SK-N-SH treated with all-trans-retinoic acid at 6 μM for 48 hours (cell line): Measurements from ENCODE around the gene PHLDA2.

Source experiments
- BACH2 ChIP-seq: fragments of 250-450 bp; sonication (Bioruptor Pico); IDR thresholded peaks from 2 replicates; pipeline ENCODE4 v1.9.0; 2021; ENCODE audit warnings: mild to moderate bottlenecking, borderline replicate concordance
- CSDC2 ChIP-seq: fragments of 250-450 bp; sonication (Bioruptor Pico); IDR thresholded peaks from 2 replicates; pipeline ENCODE4 v1.5.0; 2020; ENCODE audit warnings: mild to moderate bottlenecking, moderate library complexity
- RARB ChIP-seq: fragments of 250-450 bp; sonication (Bioruptor Pico); IDR thresholded peaks from 2 replicates; pipeline ENCODE4 v1.8.0; 2021; ENCODE audit warnings: mild to moderate bottlenecking, moderate library complexity
- TOX ChIP-seq: fragments of 250-450 bp; sonication (Bioruptor Pico); IDR thresholded peaks from 2 replicates; pipeline ENCODE4 v1.8.0; 2021; ENCODE audit warnings: mild to moderate bottlenecking, moderate library complexity, borderline replicate concordance
- ZFP3 ChIP-seq: fragments of 250-450 bp; sonication (Bioruptor Pico); IDR thresholded peaks from 2 replicates; pipeline ENCODE4 v1.5.0; 2020; ENCODE audit warnings: mild to moderate bottlenecking, moderate library complexity
- ZFP30 ChIP-seq: fragments of 450-650 bp; formaldehyde crosslinking; IDR thresholded peaks from 2 replicates; pipeline ENCODE4 v1.5.0; 2022; ENCODE audit warnings: mild to moderate bottlenecking, moderate library complexity
- ZNF565 ChIP-seq: fragments of 450-650 bp; formaldehyde crosslinking; conservative IDR thresholded peaks from 2 replicates; pipeline ENCODE4 v1.5.0; 2020; ENCODE audit warnings: low read depth, mild to moderate bottlenecking, moderate library complexity
- ZNF70 ChIP-seq: fragments of 450-650 bp; formaldehyde crosslinking; IDR thresholded peaks from 2 replicates; pipeline ENCODE4 v1.5.0; 2020; ENCODE audit warnings: mild to moderate bottlenecking, moderate library complexity
- TF ChIP-seq, protein P1 (sequence below): fragments of 250-450 bp; sonication (Bioruptor Pico); IDR thresholded peaks from 2 replicates; pipeline ENCODE4 v1.5.1; 2020; ENCODE audit warnings: low read depth, mild to moderate bottlenecking, moderate library complexity
- TF ChIP-seq, protein P2 (sequence below): fragments of 250-450 bp; sonication (Bioruptor Pico); IDR thresholded peaks from 2 replicates; pipeline ENCODE4 v1.8.0; 2020; ENCODE audit warnings: mild to moderate bottlenecking, moderate library complexity, borderline replicate concordance
- TF ChIP-seq, protein P3 (sequence below): fragments of 250-450 bp; sonication (Bioruptor Pico); IDR thresholded peaks from 2 replicates; pipeline ENCODE4 v1.8.0; 2021; ENCODE audit warnings: low read depth, mild to moderate bottlenecking, moderate library complexity, borderline replicate concordance
- TF ChIP-seq, protein P4 (sequence below): fragments of 250-450 bp; sonication (Bioruptor Pico); IDR thresholded peaks from 2 replicates; pipeline ENCODE4 v1.5.0; 2020; ENCODE audit warnings: mild to moderate bottlenecking, moderate library complexity

DNA sequence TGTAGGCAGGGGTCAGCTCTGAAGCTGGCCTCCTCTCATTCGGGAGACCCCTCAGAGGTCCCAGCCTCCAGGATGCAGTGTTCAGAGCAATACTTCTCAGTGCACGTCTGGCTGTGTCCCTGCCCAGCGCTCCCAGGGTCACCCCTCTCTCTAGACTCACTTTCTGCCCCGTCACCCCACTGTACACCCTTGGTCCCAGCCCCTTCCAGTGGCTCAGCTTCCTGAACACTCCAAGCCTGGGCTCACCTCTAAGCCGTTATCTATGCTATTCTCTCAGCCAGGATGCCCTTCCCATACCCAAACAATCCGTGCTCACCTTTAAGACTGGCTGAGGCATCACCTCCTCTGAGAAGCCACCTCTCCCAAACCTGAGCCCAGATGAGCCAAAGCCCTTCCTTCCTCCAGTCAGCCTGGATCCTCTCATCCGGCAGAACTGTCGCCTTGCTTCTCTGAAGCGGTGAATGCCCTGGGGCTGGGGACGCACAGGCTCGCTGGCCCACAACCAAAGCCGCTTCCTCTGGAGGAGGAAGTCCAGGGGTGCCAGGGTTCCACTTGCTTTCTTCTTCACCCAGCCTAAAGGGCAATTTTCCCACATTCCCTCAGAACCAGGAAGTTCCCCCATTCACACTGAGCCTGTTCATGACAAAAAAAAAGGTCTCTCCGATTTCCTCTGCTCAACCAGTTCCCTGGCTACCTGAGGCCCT, 30.0 kb downstream of the PHLDA2 start:
- TF ChIP-seq ZNF565 (CRISPR knock-in tag) (no peak), ZFP3 (no peak), RARB (CRISPR knock-in tag) (no peak), ZFP30 (CRISPR knock-in tag) (no peak), TOX (CRISPR knock-in tag) (no peak), CSDC2 (CRISPR knock-in tag) (no peak), BACH2 (CRISPR knock-in tag) (no peak), ZNF70 (CRISPR knock-in tag) (no peak)
- TF ChIP-seq, protein P1, sequence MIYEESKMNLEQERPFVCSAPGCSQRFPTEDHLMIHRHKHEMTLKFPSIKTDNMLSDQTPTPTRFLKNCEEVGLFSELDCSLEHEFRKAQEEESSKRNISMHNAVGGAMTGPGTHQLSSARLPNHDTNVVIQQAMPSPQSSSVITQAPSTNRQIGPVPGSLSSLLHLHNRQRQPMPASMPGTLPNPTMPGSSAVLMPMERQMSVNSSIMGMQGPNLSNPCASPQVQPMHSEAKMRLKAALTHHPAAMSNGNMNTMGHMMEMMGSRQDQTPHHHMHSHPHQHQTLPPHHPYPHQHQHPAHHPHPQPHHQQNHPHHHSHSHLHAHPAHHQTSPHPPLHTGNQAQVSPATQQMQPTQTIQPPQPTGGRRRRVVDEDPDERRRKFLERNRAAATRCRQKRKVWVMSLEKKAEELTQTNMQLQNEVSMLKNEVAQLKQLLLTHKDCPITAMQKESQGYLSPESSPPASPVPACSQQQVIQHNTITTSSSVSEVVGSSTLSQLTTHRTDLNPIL (CRISPR knock-in tag) = no peak
- TF ChIP-seq, protein P2, sequence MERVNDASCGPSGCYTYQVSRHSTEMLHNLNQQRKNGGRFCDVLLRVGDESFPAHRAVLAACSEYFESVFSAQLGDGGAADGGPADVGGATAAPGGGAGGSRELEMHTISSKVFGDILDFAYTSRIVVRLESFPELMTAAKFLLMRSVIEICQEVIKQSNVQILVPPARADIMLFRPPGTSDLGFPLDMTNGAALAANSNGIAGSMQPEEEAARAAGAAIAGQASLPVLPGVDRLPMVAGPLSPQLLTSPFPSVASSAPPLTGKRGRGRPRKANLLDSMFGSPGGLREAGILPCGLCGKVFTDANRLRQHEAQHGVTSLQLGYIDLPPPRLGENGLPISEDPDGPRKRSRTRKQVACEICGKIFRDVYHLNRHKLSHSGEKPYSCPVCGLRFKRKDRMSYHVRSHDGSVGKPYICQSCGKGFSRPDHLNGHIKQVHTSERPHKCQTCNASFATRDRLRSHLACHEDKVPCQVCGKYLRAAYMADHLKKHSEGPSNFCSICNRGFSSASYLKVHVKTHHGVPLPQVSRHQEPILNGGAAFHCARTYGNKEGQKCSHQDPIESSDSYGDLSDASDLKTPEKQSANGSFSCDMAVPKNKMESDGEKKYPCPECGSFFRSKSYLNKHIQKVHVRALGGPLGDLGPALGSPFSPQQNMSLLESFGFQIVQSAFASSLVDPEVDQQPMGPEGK (CRISPR knock-in tag) = no peak
- TF ChIP-seq, protein P3, sequence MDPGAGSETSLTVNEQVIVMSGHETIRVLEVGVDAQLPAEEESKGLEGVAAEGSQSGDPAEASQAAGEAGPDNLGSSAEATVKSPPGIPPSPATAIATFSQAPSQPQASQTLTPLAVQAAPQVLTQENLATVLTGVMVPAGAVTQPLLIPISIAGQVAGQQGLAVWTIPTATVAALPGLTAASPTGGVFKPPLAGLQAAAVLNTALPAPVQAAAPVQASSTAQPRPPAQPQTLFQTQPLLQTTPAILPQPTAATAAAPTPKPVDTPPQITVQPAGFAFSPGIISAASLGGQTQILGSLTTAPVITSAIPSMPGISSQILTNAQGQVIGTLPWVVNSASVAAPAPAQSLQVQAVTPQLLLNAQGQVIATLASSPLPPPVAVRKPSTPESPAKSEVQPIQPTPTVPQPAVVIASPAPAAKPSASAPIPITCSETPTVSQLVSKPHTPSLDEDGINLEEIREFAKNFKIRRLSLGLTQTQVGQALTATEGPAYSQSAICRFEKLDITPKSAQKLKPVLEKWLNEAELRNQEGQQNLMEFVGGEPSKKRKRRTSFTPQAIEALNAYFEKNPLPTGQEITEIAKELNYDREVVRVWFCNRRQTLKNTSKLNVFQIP (CRISPR knock-in tag) = no peak
- TF ChIP-seq, protein P4, sequence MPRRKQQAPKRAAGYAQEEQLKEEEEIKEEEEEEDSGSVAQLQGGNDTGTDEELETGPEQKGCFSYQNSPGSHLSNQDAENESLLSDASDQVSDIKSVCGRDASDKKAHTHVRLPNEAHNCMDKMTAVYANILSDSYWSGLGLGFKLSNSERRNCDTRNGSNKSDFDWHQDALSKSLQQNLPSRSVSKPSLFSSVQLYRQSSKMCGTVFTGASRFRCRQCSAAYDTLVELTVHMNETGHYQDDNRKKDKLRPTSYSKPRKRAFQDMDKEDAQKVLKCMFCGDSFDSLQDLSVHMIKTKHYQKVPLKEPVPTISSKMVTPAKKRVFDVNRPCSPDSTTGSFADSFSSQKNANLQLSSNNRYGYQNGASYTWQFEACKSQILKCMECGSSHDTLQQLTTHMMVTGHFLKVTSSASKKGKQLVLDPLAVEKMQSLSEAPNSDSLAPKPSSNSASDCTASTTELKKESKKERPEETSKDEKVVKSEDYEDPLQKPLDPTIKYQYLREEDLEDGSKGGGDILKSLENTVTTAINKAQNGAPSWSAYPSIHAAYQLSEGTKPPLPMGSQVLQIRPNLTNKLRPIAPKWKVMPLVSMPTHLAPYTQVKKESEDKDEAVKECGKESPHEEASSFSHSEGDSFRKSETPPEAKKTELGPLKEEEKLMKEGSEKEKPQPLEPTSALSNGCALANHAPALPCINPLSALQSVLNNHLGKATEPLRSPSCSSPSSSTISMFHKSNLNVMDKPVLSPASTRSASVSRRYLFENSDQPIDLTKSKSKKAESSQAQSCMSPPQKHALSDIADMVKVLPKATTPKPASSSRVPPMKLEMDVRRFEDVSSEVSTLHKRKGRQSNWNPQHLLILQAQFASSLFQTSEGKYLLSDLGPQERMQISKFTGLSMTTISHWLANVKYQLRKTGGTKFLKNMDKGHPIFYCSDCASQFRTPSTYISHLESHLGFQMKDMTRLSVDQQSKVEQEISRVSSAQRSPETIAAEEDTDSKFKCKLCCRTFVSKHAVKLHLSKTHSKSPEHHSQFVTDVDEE (CRISPR knock-in tag) = no peak
